Activated T-helper 1 cell treated with Interleukin-2 at 50 U/mL for 16 hours (primary cell): ENCODE data around the gene FTH1.
"Not testable (repeated sequence)": the region's sequence is repeated elsewhere in the genome, so short reads cannot be mapped to it uniquely, and the experiment has no call there.

ENCODE experiments used
- DNase-seq: peaks from one replicate; pipeline ENCODE4 v3.0.0-alpha.2; 2020; ENCODE audit warnings: low read depth

The FTH1 gene

GRCh38 chr11:61967116-61967923 is at the start of gene FTH1:
FTH1 (minus strand) TSS chr11:61967634; CDS start chr11:61967425, 209 bp downstream.
- DNase-seq: peak; percentile 86

GRCh38 chr11:62015615-62016014 is 48.2 kb upstream of the FTH1 start:
- no peak for DNase-seq

- no peak for DNase-seq
Observed at GRCh38 chr11:62013537-62014476, 46.4 kb upstream of the FTH1 start.

GRCh38 chr11:62012832-62013461 is 45.5 kb upstream of the FTH1 start:
- no peak for DNase-seq

GRCh38 chr11:62012451-62012831 is 45.0 kb upstream of the FTH1 start:
- DNase-seq: no peak

GRCh38 chr11:62011881-62012280 is 44.4 kb upstream of the FTH1 start:
- DNase-seq: no peak

GRCh38 chr11:62010935-62011528 is 43.6 kb upstream of the FTH1 start:
- no peak for DNase-seq

GRCh38 chr11:62008193-62008592 is 40.8 kb upstream of the FTH1 start:
- no peak for DNase-seq

- DNase-seq: no peak
Observed at GRCh38 chr11:62004473-62004872, 37.0 kb upstream of the FTH1 start.

GRCh38 chr11:62002283-62002682 is 34.8 kb upstream of the FTH1 start:
- DNase-seq: not testable (repeated sequence)

GRCh38 chr11:62001450-62002191 is 34.2 kb upstream of the FTH1 start:
- DNase-seq: no peak

- no peak for DNase-seq
Observed at GRCh38 chr11:62000539-62001446, 33.4 kb upstream of the FTH1 start.

GRCh38 chr11:61999141-61999975 is 31.9 kb upstream of the FTH1 start:
- no peak for DNase-seq

- DNase-seq: no peak
Observed at GRCh38 chr11:61996933-61997332, 29.5 kb upstream of the FTH1 start.

- DNase-seq: no peak
Observed at GRCh38 chr11:61994981-61995380, 27.5 kb upstream of the FTH1 start.

GRCh38 chr11:61985869-61986268 is 18.4 kb upstream of the FTH1 start:
- no peak for DNase-seq

GRCh38 chr11:61983419-61983818 is 16.0 kb upstream of the FTH1 start:
- DNase-seq: no peak

GRCh38 chr11:61980783-61981541 is 13.5 kb upstream of the FTH1 start:
- DNase-seq: no peak
